Measurements from ENCODE around the gene FAM9C. TPM values are rescaled to one million over a fixed set of nuclear protein-coding genes. Genes with fewer than 3 reads are reported as not detected.

The FAM9C gene
- total RNA-seq (ENCODE audit: unreplicated experiment): not detected
- long read RNA-seq: 0 reads

GRCh38 chrX:13044441-13044840 is at the start of gene FAM9C:
Gene FAM9C, minus strand, starts transcription at chrX:13044620. Its CDS starts 831 bp downstream, at chrX:13043789.
- TF ChIP-seq CTCF (IDR thresholded peaks at IDR 0.05; ENCODE audit: partially characterized antibody, unreplicated experiment): no peak
- Mint-ChIP-seq H3K9me3 (ENCODE audit: unreplicated experiment) (no peaks in the 10 kb centered on the region), H3K4me3 (ENCODE audit: unreplicated experiment) (no peak within 1 kb of the TSS), H3K36me3 (ENCODE audit: unreplicated experiment) (no peaks in the 10 kb centered on the region), H3K4me1 (ENCODE audit: low read depth, unreplicated experiment) (no peaks in the 10 kb centered on the region), H3K27me3 (ENCODE audit: unreplicated experiment) (no peaks in the 10 kb centered on the region), H3K27ac (ENCODE audit: unreplicated experiment) (no peak within 1 kb of the TSS)
- no peak for DNase-seq

- H3K27me3 Mint-ChIP-seq (ENCODE audit: unreplicated experiment): no peaks in the 10 kb centered on the region
- DNase-seq: no peak
- TF ChIP-seq CTCF (IDR thresholded peaks at IDR 0.05; ENCODE audit: partially characterized antibody, unreplicated experiment): no peak
- H3K4me3 Mint-ChIP-seq (ENCODE audit: unreplicated experiment): no peak overlapping the region
- no peak overlapping the region for H3K27ac Mint-ChIP-seq (ENCODE audit: unreplicated experiment)
- peaks cover 3% of the 10 kb centered on the region for H3K9me3 Mint-ChIP-seq (ENCODE audit: unreplicated experiment)
- H3K36me3 Mint-ChIP-seq (ENCODE audit: unreplicated experiment): no peaks in the 10 kb centered on the region
- no peaks in the 10 kb centered on the region for H3K4me1 Mint-ChIP-seq (ENCODE audit: low read depth, unreplicated experiment)
Measured at GRCh38 chrX:13093529-13094140, 49.2 kb upstream of the FAM9C start.

- H3K4me3 Mint-ChIP-seq (ENCODE audit: unreplicated experiment): no peak overlapping the region
Measured at GRCh38 chrX:13092455-13092941, 48.1 kb upstream of the FAM9C start.

GRCh38 chrX:13091111-13091765 is 46.8 kb upstream of the FAM9C start:
- peaks cover 3% of the 10 kb centered on the region for H3K9me3 Mint-ChIP-seq (ENCODE audit: unreplicated experiment)
- no peak for DNase-seq

More at GRCh38 chrX:13092455-13092941, 48.1 kb upstream of the FAM9C start:
- H3K9me3 Mint-ChIP-seq (ENCODE audit: unreplicated experiment): peaks cover 3% of the 10 kb centered on the region
- H3K27me3 Mint-ChIP-seq (ENCODE audit: unreplicated experiment): no peaks in the 10 kb centered on the region
- no peak for DNase-seq
- TF ChIP-seq CTCF (IDR thresholded peaks at IDR 0.05; ENCODE audit: partially characterized antibody, unreplicated experiment): no peak
- no peaks in the 10 kb centered on the region for H3K4me1 Mint-ChIP-seq (ENCODE audit: low read depth, unreplicated experiment)
- H3K27ac Mint-ChIP-seq (ENCODE audit: unreplicated experiment): no peak overlapping the region
- no peaks in the 10 kb centered on the region for H3K36me3 Mint-ChIP-seq (ENCODE audit: unreplicated experiment)

More at GRCh38 chrX:13091111-13091765, 46.8 kb upstream of the FAM9C start:
- H3K27ac Mint-ChIP-seq (ENCODE audit: unreplicated experiment): no peak overlapping the region
- no peaks in the 10 kb centered on the region for H3K27me3 Mint-ChIP-seq (ENCODE audit: unreplicated experiment)
- TF ChIP-seq CTCF (IDR thresholded peaks at IDR 0.05; ENCODE audit: partially characterized antibody, unreplicated experiment): no peak
- H3K36me3 Mint-ChIP-seq (ENCODE audit: unreplicated experiment): no peaks in the 10 kb centered on the region
- H3K4me3 Mint-ChIP-seq (ENCODE audit: unreplicated experiment): no peak overlapping the region
- H3K4me1 Mint-ChIP-seq (ENCODE audit: low read depth, unreplicated experiment): peaks cover 2% of the 10 kb centered on the region
